Glomerular visceral epithelial cell (primary cell): Measurements from ENCODE around the gene DAO.
"Not testable (repeated sequence)": the region's sequence is repeated elsewhere in the genome, so short reads cannot be mapped to it uniquely, and the experiment has no call there.

ENCODE experiments used
- DNase-seq: peaks from one replicate; pipeline ENCODE4 v3.0.0-alpha.2; 2016; ENCODE audit errors: extremely low spot score

The DAO gene

GRCh38 chr12:108879615-108880254 is at the start of gene DAO:
DAO (plus strand) TSS chr12:108880092; CDS start chr12:108885007, 4,915 bp downstream.
- DNase-seq = no peak

DNA sequence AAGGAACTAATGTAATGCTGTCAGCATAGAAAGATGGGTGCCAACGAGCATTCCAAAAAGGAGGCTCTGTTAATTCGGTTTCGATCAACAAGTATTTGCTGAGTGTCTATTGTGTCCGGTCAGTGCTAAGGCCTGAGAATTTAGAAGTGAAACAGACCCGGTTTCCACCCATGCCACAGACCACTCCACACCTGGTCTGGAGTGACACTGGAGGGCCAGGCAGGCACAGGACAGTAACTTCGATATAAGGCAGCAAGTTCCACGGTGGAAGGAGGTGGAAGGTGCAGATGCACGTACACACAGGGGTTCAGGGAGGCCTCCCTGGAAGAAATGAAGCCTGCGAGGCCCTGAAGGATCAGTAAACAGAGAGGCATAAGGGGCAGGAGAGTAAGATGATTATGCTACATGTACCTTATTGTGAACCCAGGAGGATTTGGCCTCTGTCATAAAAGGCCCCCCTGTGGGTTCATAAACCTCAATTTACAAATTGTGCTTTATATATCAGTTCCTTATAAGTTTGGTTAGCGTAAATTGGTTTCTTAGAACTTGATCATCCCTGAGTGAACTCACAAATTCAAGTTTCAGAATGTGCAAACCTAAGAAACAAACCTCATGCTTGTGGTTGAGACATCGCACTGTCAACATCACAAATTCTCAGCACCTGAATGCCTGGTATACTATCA is 48.4 kb upstream of the DAO start:
- no peak for DNase-seq

- DNase-seq = peak; percentile 20
Observed at GRCh38 chr12:108832208-108832607, 47.7 kb upstream of the DAO start.

- DNase-seq = peak; percentile 74
Observed at GRCh38 chr12:108832730-108833354, 47.0 kb upstream of the DAO start.

GRCh38 chr12:108833355-108833733 is 46.5 kb upstream of the DAO start:
- DNase-seq = peak; percentile 90

- peak; percentile 66 for DNase-seq
Observed at GRCh38 chr12:108833757-108834472, 46.0 kb upstream of the DAO start.

GRCh38 chr12:108835860-108836634 is 43.8 kb upstream of the DAO start:
- no peak for DNase-seq

GRCh38 chr12:108837239-108837638 is 42.7 kb upstream of the DAO start:
- DNase-seq = no peak

- peak; percentile 23 for DNase-seq
Observed at GRCh38 chr12:108837680-108838079, 42.2 kb upstream of the DAO start.

- peak; percentile 100 for DNase-seq
Observed at GRCh38 chr12:108838194-108839017, 41.5 kb upstream of the DAO start.

GRCh38 chr12:108839018-108839889 is 40.6 kb upstream of the DAO start:
- DNase-seq = peak; percentile 76

- DNase-seq = no peak
Observed at GRCh38 chr12:108839890-108840230, 40.0 kb upstream of the DAO start.

DNA sequence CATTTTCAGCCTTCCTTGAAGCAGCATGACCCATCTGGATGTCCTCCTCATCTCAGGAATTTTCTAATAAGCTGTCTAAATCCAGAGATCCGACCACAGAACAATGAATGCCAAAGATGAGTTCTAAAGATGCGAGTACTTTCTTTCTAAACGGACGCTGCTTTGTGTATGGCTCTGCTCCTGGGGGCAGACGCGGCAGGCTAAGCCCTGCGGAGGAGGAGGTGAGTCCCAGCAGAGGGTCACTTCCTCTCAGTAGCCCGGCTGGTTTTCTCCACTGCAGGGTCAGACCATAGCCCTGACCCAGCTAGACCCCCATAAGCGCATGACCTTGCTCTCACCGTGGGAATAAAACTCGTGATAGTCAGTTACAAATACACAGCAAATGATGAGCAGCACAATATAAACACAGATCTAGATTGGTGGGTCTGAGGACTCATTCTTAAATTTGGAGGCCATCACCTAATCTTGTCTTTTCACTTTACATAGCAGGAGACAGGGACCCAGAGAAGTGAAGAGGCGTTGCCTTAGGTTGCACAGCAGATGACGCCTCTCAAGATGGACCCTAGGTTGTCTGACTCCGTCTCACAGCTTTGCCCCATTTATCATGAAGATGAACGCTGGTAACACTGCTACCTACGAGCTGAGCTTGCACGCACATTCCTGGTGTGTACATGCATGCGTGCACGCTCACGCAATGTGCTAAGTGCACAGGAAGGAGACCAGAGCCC is 39.1 kb upstream of the DAO start:
- DNase-seq = no peak

DNA sequence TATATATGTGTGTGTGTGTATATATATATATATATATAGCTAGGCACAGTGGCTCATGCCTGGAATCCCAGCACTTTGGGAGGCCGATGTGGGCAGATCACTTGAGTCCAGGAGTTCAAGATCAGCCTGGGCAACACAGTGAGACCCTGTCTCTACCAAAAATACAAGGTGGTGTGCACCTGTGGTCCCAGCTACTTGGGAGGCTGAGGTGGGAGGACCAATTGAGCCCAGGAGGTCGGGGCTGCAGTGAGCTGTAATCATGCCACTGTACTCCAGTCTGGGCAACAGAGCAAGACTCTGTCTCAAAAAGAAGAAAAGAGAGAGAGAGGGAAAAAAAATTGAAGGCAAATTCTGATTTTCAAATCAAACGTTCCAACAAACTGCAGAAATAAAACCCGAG is 38.1 kb upstream of the DAO start:
- not testable (repeated sequence) for DNase-seq

DNA sequence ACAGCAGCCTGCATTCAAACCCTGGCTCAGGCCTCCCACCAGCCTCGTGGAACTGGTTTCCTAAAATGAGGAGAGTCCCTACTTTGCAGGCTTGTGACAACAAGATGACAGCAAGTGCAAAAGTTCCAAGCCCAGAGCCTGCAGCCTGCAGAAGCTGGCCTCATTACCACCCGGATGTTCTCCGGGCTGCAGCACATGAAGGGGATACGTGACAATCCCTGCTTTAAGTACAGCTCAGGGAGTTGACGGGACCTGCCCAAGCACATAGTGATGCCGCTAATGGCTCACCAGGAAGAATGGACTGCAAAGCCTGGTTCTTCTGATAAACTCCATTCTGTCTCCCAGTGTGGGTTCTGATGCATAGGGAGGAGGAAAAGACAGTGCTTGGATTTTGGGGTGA is 37.5 kb upstream of the DAO start:
- no peak for DNase-seq

GRCh38 chr12:108843187-108843586 is 36.7 kb upstream of the DAO start:
- no peak for DNase-seq

DNA sequence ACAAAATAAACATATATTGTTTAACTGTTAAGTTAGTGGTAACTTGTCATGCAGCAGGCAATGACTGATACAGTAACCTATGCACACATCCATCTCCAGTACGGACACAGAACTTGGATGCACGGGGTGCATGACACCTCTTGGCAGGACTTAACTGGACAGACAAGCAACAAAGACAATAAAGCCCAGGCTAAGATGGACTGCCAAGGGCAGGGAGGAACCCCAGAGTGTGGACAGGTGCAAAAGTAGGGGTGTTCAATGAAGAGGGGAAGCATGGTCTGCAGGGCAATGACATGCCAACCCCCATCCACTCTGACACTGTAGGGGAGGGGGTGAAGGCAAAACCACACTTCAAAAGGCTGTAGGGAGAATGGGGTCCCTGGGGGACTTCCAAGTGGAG is 34.2 kb upstream of the DAO start:
- DNase-seq = no peak

DNA sequence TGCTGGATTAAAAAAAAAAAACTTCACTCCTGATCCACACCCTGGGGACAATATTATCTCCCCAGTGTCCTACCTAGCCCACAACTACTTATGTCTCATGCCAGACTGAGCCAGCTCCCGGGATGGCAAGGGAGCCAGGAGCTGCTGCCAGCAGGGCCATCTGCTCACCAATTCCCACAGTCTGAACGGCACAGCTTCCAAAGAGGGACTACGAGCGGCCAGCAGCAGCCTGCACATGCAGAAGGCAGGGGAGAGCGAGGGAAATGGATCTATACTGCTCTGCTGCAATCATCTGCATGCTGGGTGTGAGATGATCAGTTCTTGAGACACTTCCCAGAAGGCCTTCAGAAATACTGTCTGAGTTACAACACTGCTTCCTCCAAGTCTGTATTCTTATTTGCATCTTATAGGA is 33.6 kb upstream of the DAO start:
- DNase-seq = no peak

GRCh38 chr12:108847705-108848104 is 32.2 kb upstream of the DAO start:
- DNase-seq = no peak
